KMS-11 (cell line): ENCODE results near the gene LRBA.

ENCODE experiments used
- H2AFZ ChIP-seq: fragments of 200-600 bp; sonication (generic); 2 replicates; pipeline ENCODE4 v1.6.1; 2016; ENCODE audit warnings: antibody characterized with exemption, mixed run types, low read depth
- H3K27ac ChIP-seq: fragments of 200-600 bp; sonication (generic); 2 replicates; pipeline ENCODE4 v1.6.1; 2016; ENCODE audit warnings: mild to moderate bottlenecking, mixed run types
- H3K27me3 ChIP-seq: fragments of 200-600 bp; sonication (generic); 2 replicates; pipeline ENCODE4 v1.6.1; 2017; ENCODE audit warnings: mild to moderate bottlenecking, low read depth, mixed run types, moderate library complexity; ENCODE audit not compliant: insufficient read depth
- H3K36me3 ChIP-seq: fragments of 200-600 bp; sonication (generic); 2 replicates; pipeline ENCODE4 v1.6.1; 2017; ENCODE audit warnings: mild to moderate bottlenecking, mixed run types; ENCODE audit not compliant: insufficient read depth
- H3K4me1 ChIP-seq: fragments of 200-600 bp; sonication (generic); 2 replicates; pipeline ENCODE4 v1.6.1; 2016; ENCODE audit warnings: mild to moderate bottlenecking, low read depth, mixed run types; ENCODE audit not compliant: poor library complexity, severe bottlenecking
- H3K4me2 ChIP-seq: fragments of 200-600 bp; sonication (generic); 2 replicates; pipeline ENCODE4 v1.7.0; 2016; ENCODE audit warnings: mild to moderate bottlenecking, mixed run types
- H3K4me3 ChIP-seq: fragments of 200-600 bp; sonication (generic); IDR thresholded peaks from 2 replicates; pipeline ENCODE4 v1.6.1; 2017; ENCODE audit warnings: low read depth, low read length, mixed read lengths; ENCODE audit not compliant: insufficient read depth
- H3K79me2 ChIP-seq: fragments of 200-600 bp; sonication (generic); 2 replicates; pipeline ENCODE4 v1.6.1; 2016; ENCODE audit warnings: low read depth, mixed run types; ENCODE audit not compliant: insufficient read depth
- H3K9ac ChIP-seq: fragments of 200-600 bp; sonication (generic); 2 replicates; pipeline ENCODE4 v1.6.1; 2016; ENCODE audit warnings: mild to moderate bottlenecking, mixed run types
- H4K20me1 ChIP-seq: fragments of 200-600 bp; sonication (generic); 2 replicates; pipeline ENCODE4 v1.6.1; 2016; ENCODE audit warnings: mild to moderate bottlenecking, mixed run types; ENCODE audit not compliant: insufficient read depth
- TF ChIP-seq, protein P1 (sequence below): fragments of 200-600 bp; sonication (generic); conservative IDR thresholded peaks from 2 replicates; pipeline ENCODE4 v1.6.1; 2017; ENCODE audit warnings: low read depth, mild to moderate bottlenecking, antibody characterized with exemption, low read length, moderate library complexity, mixed read lengths

The LRBA gene

DNA sequence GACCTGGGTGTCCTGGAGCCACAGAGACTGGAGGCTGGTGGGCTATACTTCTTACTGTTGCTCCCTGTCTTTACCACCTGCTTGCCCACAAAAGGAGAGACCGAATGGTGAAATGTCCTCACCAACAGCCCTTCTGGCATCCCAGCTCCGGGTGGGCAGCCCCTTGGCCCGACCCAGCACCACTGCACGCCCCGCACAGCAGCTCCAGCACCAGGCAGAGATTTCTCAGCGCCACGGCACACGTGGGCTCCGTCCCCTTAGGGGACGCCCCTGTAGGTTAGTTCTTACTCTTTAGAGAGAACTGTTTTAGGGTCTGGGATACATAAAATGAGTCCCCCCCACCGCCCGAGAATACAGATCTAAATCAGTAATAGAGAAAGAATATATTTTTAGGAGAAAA, 591.6 kb downstream of the LRBA start:
- no peaks in the 10 kb centered on the region; the same call in 1 of the 2 replicates for H3K36me3 ChIP-seq
- no peak overlapping the region for H3K9ac ChIP-seq
- no peak overlapping the region for H2AFZ ChIP-seq
- H4K20me1 ChIP-seq = no peaks in the 10 kb centered on the region
- TF ChIP-seq, protein P1, sequence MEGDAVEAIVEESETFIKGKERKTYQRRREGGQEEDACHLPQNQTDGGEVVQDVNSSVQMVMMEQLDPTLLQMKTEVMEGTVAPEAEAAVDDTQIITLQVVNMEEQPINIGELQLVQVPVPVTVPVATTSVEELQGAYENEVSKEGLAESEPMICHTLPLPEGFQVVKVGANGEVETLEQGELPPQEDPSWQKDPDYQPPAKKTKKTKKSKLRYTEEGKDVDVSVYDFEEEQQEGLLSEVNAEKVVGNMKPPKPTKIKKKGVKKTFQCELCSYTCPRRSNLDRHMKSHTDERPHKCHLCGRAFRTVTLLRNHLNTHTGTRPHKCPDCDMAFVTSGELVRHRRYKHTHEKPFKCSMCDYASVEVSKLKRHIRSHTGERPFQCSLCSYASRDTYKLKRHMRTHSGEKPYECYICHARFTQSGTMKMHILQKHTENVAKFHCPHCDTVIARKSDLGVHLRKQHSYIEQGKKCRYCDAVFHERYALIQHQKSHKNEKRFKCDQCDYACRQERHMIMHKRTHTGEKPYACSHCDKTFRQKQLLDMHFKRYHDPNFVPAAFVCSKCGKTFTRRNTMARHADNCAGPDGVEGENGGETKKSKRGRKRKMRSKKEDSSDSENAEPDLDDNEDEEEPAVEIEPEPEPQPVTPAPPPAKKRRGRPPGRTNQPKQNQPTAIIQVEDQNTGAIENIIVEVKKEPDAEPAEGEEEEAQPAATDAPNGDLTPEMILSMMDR = no peak
- H3K27me3 ChIP-seq = no peaks in the 10 kb centered on the region
- H3K4me1 ChIP-seq = no peaks in the 10 kb centered on the region
- H3K4me2 ChIP-seq = no peak overlapping the region
- no peak overlapping the region for H3K27ac ChIP-seq
- no peaks in the 10 kb centered on the region for H3K79me2 ChIP-seq
- H3K4me3 ChIP-seq = no peak overlapping the region

- H3K27me3 ChIP-seq = no peaks in the 10 kb centered on the region
- H4K20me1 ChIP-seq = no peaks in the 10 kb centered on the region
- TF ChIP-seq, protein P1 = no peak
Observed at GRCh38 chr4:150423074-150423473, 592.0 kb downstream of the LRBA start.

GRCh38 chr4:150421612-150422011, 593.5 kb downstream of the LRBA start:
- Histone ChIP-seq H3K27me3 (no peaks in the 10 kb centered on the region), H3K4me1 (no peaks in the 10 kb centered on the region), H2AFZ (no peak overlapping the region), H3K4me2 (no peak overlapping the region), H3K4me3 (no peak overlapping the region), H3K79me2 (no peaks in the 10 kb centered on the region), H4K20me1 (no peaks in the 10 kb centered on the region), H3K36me3 (no peaks in the 10 kb centered on the region; the same call in 1 of the 2 replicates), H3K9ac (no peak overlapping the region), H3K27ac (no peak overlapping the region)
- TF ChIP-seq, protein P1 = no peak

More at GRCh38 chr4:150423074-150423473, 592.0 kb downstream of the LRBA start:
- Histone ChIP-seq H3K79me2 (no peaks in the 10 kb centered on the region), H3K36me3 (no peaks in the 10 kb centered on the region; the same call in 1 of the 2 replicates), H3K4me2 (no peak overlapping the region), H3K27ac (no peak overlapping the region), H3K9ac (no peak overlapping the region), H2AFZ (no peak overlapping the region), H3K4me1 (no peaks in the 10 kb centered on the region), H3K4me3 (no peak overlapping the region)

DNA sequence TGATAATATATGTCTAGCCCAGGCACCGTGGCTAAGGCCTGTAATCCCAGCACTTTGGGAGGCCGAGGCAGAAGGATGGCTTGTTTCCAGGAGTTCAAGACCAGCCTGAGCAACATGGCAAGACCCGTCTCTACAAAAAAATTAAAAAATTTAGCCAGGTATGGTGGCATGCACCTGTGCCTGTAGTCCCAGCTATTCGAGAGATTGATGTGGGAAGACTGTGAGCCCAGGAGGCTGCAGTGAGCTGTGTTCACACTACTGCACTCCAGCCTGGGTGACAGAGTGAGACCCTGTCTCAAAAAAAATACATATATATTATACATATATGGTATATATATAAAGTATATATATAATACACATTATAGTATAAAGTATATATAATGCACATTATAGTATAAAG, 595.1 kb downstream of the LRBA start:
- no peak overlapping the region for H3K27ac ChIP-seq
- no peak overlapping the region for H3K4me3 ChIP-seq
- H3K79me2 ChIP-seq = no peaks in the 10 kb centered on the region
- no peak overlapping the region for H3K9ac ChIP-seq
- no peaks in the 10 kb centered on the region; the same call in 1 of the 2 replicates for H3K36me3 ChIP-seq
- TF ChIP-seq, protein P1 = no peak
- no peaks in the 10 kb centered on the region for H3K27me3 ChIP-seq
- H3K4me2 ChIP-seq = no peak overlapping the region
- H4K20me1 ChIP-seq = no peaks in the 10 kb centered on the region
- H3K4me1 ChIP-seq = no peaks in the 10 kb centered on the region
- no peak overlapping the region for H2AFZ ChIP-seq
